OCI-LY1 (cell line): Measurements from ENCODE around the gene MAP4K1.

ENCODE experiments used
- H2AFZ ChIP-seq: fragments of 200-600 bp; sonication (generic), shearing (Covaris generic); 2 replicates; pipeline ENCODE4 v1.6.0; 2014; ENCODE audit warnings: antibody characterized with exemption, mild to moderate bottlenecking, low read length
- H3F3A ChIP-seq: fragments of 200-600 bp; sonication (generic), shearing (Covaris generic); 2 replicates; pipeline ENCODE4 v1.6.0; 2014; ENCODE audit warnings: mild to moderate bottlenecking, antibody characterized with exemption, low read length, moderate library complexity; ENCODE audit not compliant: insufficient read depth
- H3K27ac ChIP-seq: fragments of 200-600 bp; sonication (generic); 2 replicates; pipeline ENCODE4 v1.5.1; 2014; ENCODE audit warnings: low read length, mixed run types, mild to moderate bottlenecking, low read depth; ENCODE audit not compliant: poor library complexity, severe bottlenecking
- H3K27me3 ChIP-seq: fragments of 200-600 bp; sonication (generic); 2 replicates; pipeline ENCODE4 v1.6.0; 2014; ENCODE audit warnings: antibody characterized with exemption, mild to moderate bottlenecking, low read length, moderate library complexity; ENCODE audit not compliant: insufficient read depth
- H3K36me3 ChIP-seq: fragments of 200-600 bp; sonication (generic); 2 replicates; pipeline ENCODE4 v1.6.1; 2014; ENCODE audit warnings: mild to moderate bottlenecking, antibody characterized with exemption, low read length, moderate library complexity, mixed read lengths; ENCODE audit not compliant: insufficient read depth
- H3K4me1 ChIP-seq: fragments of 200-600 bp; sonication (generic); 2 replicates; pipeline ENCODE4 v1.5.1; 2014; ENCODE audit warnings: mild to moderate bottlenecking, low read length, moderate library complexity; ENCODE audit not compliant: insufficient read depth, severe bottlenecking
- H3K4me2 ChIP-seq: fragments of 200-600 bp; sonication (generic), shearing (Covaris generic); 2 replicates; pipeline ENCODE4 v1.6.1; 2014; ENCODE audit warnings: low read length
- H3K4me3 ChIP-seq: fragments of 200-600 bp; sonication (generic); 2 replicates; pipeline ENCODE4 v1.5.1; 2014; ENCODE audit warnings: low read length, low read depth, mild to moderate bottlenecking, mixed read lengths; ENCODE audit not compliant: poor library complexity, severe bottlenecking
- H3K79me2 ChIP-seq: fragments of 200-600 bp; shearing (Covaris generic); 2 replicates; pipeline ENCODE4 v1.6.1; 2016; ENCODE audit warnings: mixed run types, low read length, mixed read lengths; ENCODE audit not compliant: insufficient read depth
- H3K9ac ChIP-seq: fragments of 200-600 bp; sonication (generic), shearing (Covaris generic); 2 replicates; pipeline ENCODE4 v1.6.1; 2014; ENCODE audit warnings: mild to moderate bottlenecking, low read length, mixed read lengths
- H3K9me2 ChIP-seq: fragments of 200-600 bp; sonication (generic), shearing (Covaris generic); 2 replicates; pipeline ENCODE4 v1.6.1; 2014; ENCODE audit warnings: low read depth, mild to moderate bottlenecking, low read length, mixed read lengths
- H3K9me3 ChIP-seq: fragments of 200-600 bp; shearing (Covaris generic); 2 replicates; pipeline ENCODE4 v1.6.1; 2014; ENCODE audit warnings: low read length, mixed read lengths
- H4K20me1 ChIP-seq: fragments of 200-600 bp; sonication (generic), shearing (Covaris generic); 2 replicates; pipeline ENCODE4 v1.6.0; 2016; ENCODE audit warnings: mild to moderate bottlenecking, low read length; ENCODE audit not compliant: insufficient read depth
- EZH2 ChIP-seq: fragments of 200-600 bp; sonication (generic), shearing (Covaris generic); IDR thresholded peaks from 2 replicates; pipeline ENCODE4 v1.8.0; 2017; ENCODE audit warnings: borderline replicate concordance, mixed run types, mild to moderate bottlenecking, antibody characterized with exemption, low read length, moderate library complexity, mixed read lengths
- TF ChIP-seq, protein P1 (sequence below): fragments of 200-600 bp; sonication (generic), shearing (Covaris generic); IDR thresholded peaks from 2 replicates; pipeline ENCODE4 v1.5.1; 2017; ENCODE audit warnings: mild to moderate bottlenecking, antibody characterized with exemption, low read length, moderate library complexity, mixed read lengths

Gene MAP4K1

GRCh38 chr19:38596057-38596981, 21.4 kb downstream of the MAP4K1 start:
- H3K36me3 ChIP-seq = peaks cover 64% of the 10 kb centered on the region
- H3K4me1 ChIP-seq = no peaks in the 10 kb centered on the region
- H2AFZ ChIP-seq = no peak overlapping the region
- H3K79me2 ChIP-seq = no peaks in the 10 kb centered on the region
- no peaks in the 10 kb centered on the region for H3K27me3 ChIP-seq
- no peak overlapping the region for H3K4me3 ChIP-seq
- no peaks in the 10 kb centered on the region for H3K9me2 ChIP-seq
- H3K4me2 ChIP-seq = no peak overlapping the region
- H3F3A ChIP-seq = no peaks in the 10 kb centered on the region
- H4K20me1 ChIP-seq = no peaks in the 10 kb centered on the region
- H3K9ac ChIP-seq = no peak overlapping the region
- H3K9me3 ChIP-seq = no peaks in the 10 kb centered on the region
- no peak overlapping the region for H3K27ac ChIP-seq
- TF ChIP-seq, protein P1, sequence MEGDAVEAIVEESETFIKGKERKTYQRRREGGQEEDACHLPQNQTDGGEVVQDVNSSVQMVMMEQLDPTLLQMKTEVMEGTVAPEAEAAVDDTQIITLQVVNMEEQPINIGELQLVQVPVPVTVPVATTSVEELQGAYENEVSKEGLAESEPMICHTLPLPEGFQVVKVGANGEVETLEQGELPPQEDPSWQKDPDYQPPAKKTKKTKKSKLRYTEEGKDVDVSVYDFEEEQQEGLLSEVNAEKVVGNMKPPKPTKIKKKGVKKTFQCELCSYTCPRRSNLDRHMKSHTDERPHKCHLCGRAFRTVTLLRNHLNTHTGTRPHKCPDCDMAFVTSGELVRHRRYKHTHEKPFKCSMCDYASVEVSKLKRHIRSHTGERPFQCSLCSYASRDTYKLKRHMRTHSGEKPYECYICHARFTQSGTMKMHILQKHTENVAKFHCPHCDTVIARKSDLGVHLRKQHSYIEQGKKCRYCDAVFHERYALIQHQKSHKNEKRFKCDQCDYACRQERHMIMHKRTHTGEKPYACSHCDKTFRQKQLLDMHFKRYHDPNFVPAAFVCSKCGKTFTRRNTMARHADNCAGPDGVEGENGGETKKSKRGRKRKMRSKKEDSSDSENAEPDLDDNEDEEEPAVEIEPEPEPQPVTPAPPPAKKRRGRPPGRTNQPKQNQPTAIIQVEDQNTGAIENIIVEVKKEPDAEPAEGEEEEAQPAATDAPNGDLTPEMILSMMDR = no peak
- no peak for TF ChIP-seq EZH2

DNA sequence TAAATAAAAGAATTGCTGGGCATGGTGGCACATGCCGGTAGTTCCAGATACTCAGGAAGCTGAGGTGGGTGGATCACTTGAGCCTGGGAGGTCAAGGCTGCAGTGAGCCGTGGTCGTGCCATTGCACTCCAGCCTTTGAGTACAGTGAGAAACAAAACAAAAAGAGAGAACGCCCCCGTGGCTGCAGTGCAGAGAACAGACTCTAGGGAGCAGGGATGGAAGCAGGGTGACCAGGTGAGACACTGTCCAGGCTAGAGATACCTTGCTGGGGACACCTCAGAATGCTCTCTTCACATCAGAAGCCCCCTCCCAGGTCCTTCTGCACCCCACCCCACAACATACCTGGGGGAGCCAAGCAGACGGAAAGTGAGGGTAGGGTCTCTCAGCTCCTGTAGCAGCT, 24.8 kb downstream of the MAP4K1 start:
- H3K36me3 ChIP-seq = peaks cover 73% of the 10 kb centered on the region
- TF ChIP-seq, protein P1 = no peak
- TF ChIP-seq EZH2 = no peak

DNA sequence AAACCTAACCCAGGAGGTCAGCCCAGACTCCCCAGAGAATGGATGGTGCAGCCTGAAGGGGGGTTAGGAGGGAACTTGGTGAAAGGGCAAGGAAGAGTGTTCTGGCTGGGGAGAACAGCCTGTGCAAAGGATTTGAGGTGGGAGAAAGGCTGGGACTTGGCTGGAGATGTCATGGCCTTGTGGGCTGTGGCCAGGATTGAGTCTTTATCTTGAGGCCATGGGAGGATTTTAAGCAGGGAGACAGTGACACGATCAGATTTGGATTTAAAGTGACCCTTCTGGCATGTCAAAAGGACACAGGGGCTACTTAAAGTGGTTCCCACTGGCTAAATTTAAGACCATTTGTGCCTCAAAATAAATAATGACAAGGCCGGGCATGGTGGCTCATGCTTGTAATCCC, 29.7 kb downstream of the MAP4K1 start:
- TF ChIP-seq, protein P1 = no peak
- no peak for TF ChIP-seq EZH2
- Histone ChIP-seq H3K27me3 (no peaks in the 10 kb centered on the region), H3K9ac (no peak overlapping the region)

More for the DNA sequence above, 24.8 kb downstream of the MAP4K1 start:
- Histone ChIP-seq H3F3A (no peaks in the 10 kb centered on the region), H3K4me3 (no peak overlapping the region), H3K4me1 (no peaks in the 10 kb centered on the region), H3K27me3 (no peaks in the 10 kb centered on the region), H3K79me2 (no peaks in the 10 kb centered on the region), H2AFZ (no peak overlapping the region), H4K20me1 (no peaks in the 10 kb centered on the region), H3K9ac (no peak overlapping the region), H3K9me3 (no peaks in the 10 kb centered on the region), H3K9me2 (no peaks in the 10 kb centered on the region), H3K27ac (no peak overlapping the region), H3K4me2 (no peak overlapping the region)

More for the DNA sequence above, 29.7 kb downstream of the MAP4K1 start:
- Histone ChIP-seq H3K4me3 (no peak overlapping the region), H3F3A (no peaks in the 10 kb centered on the region), H3K4me1 (peaks cover 6% of the 10 kb centered on the region), H3K4me2 (no peak overlapping the region), H3K27ac (no peak overlapping the region), H3K79me2 (no peaks in the 10 kb centered on the region), H3K36me3 (peaks cover 39% of the 10 kb centered on the region), H3K9me2 (no peaks in the 10 kb centered on the region), H4K20me1 (no peaks in the 10 kb centered on the region), H3K9me3 (no peaks in the 10 kb centered on the region), H2AFZ (no peak overlapping the region)
